OCI-M1 (cell line): ENCODE data around the gene EYS.
"Not testable (repeated sequence)": the region's sequence is repeated elsewhere in the genome, so short reads cannot be mapped to it uniquely, and the experiment has no call there.

Source experiments
- DNase-seq: peaks from one replicate; lab custom pipeline; 2025; lab: John Stamatoyannopoulos, UW

Gene EYS

GRCh38 chr6:65088575-65088974 lies 618.5 kb downstream of the EYS start:
- no peak for DNase-seq

- DNase-seq: no peak
Measured at GRCh38 chr6:65081756-65082155, 625.3 kb downstream of the EYS start.

GRCh38 chr6:65075705-65076230 lies 631.3 kb downstream of the EYS start:
- DNase-seq: peak; percentile 75

- DNase-seq: no peak
Measured at GRCh38 chr6:65072500-65072899, 634.5 kb downstream of the EYS start.

GRCh38 chr6:65071480-65071879 lies 635.5 kb downstream of the EYS start:
- no peak for DNase-seq

- no peak for DNase-seq
Measured at GRCh38 chr6:65064844-65065243, 642.2 kb downstream of the EYS start.

GRCh38 chr6:65059568-65059967 lies 647.5 kb downstream of the EYS start:
- DNase-seq: no peak

- no peak for DNase-seq
Measured at GRCh38 chr6:65055545-65055944, 651.5 kb downstream of the EYS start.

GRCh38 chr6:65052626-65053025 lies 654.4 kb downstream of the EYS start:
- no peak for DNase-seq

- peak; percentile 23 for DNase-seq
Measured at GRCh38 chr6:65045801-65046200, 661.2 kb downstream of the EYS start.

GRCh38 chr6:65014006-65014405 lies 693.0 kb downstream of the EYS start:
- no peak for DNase-seq

GRCh38 chr6:65006788-65007187 lies 700.2 kb downstream of the EYS start:
- DNase-seq: no peak

- no peak for DNase-seq
Measured at GRCh38 chr6:65004283-65004682, 702.7 kb downstream of the EYS start.

- DNase-seq: not testable (repeated sequence)
Measured at GRCh38 chr6:65002882-65003281, 704.1 kb downstream of the EYS start.

GRCh38 chr6:65000815-65001214 lies 706.2 kb downstream of the EYS start:
- DNase-seq: no peak

GRCh38 chr6:64998204-64998603 lies 708.8 kb downstream of the EYS start:
- DNase-seq: no peak

- DNase-seq: peak; percentile 41
Measured at GRCh38 chr6:64996301-64996700, 710.7 kb downstream of the EYS start.

GRCh38 chr6:64990652-64991304 lies 716.2 kb downstream of the EYS start:
- no peak for DNase-seq

GRCh38 chr6:64988148-64988547 lies 718.9 kb downstream of the EYS start:
- no peak for DNase-seq

- DNase-seq: no peak
Measured at GRCh38 chr6:64987066-64987465, 720.0 kb downstream of the EYS start.

GRCh38 chr6:64985726-64986125 lies 721.3 kb downstream of the EYS start:
- DNase-seq: peak; percentile 57

- peak; percentile 79 for DNase-seq
Measured at GRCh38 chr6:64984948-64985347, 722.1 kb downstream of the EYS start.

GRCh38 chr6:64983089-64983488 lies 723.9 kb downstream of the EYS start:
- DNase-seq: no peak

- no peak for DNase-seq
Measured at GRCh38 chr6:64973142-64973541, 733.9 kb downstream of the EYS start.
